ES-I3 (cell line): ENCODE data around the gene PPFIA2.

ENCODE experiments used
- H3K36me3 ChIP-seq: 2 replicates; pipeline ENCODE4 v1.6.1; 2013; ENCODE audit warnings: mild to moderate bottlenecking, low read length, control low read depth, moderate library complexity; ENCODE audit not compliant: insufficient read depth
- H3K4me1 ChIP-seq: 2 replicates; pipeline ENCODE4 v1.6.1; 2013; ENCODE audit warnings: mild to moderate bottlenecking, control low read depth, low read length; ENCODE audit not compliant: insufficient read depth
- H3K9ac ChIP-seq: 2 replicates; pipeline ENCODE4 v1.6.1; 2013; ENCODE audit warnings: low read depth, mild to moderate bottlenecking, low read length, moderate library complexity
- H3K9me3 ChIP-seq: 2 replicates; pipeline ENCODE4 v1.6.1; 2013; ENCODE audit warnings: mild to moderate bottlenecking, low read length, moderate library complexity; ENCODE audit not compliant: control insufficient read depth, insufficient read depth

Gene PPFIA2

DNA sequence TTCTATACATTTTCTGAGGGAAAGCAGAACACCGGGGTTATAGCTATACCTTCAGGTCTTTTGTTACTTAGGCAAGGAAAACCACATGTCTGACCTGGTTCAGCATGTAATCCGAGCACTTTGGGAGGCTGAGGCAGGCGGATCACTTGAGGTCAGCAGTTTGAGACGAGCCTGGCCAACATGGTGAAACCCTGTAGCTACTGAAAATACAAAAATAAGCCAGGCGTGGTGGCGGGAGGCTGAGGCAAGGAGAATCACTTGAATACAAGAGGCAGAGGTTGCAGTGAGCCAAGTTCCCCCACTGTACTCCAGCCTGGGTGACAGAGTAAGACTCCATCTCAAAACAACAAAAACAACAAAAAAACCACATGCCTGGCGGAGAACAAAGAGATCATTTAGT is 503.7 kb downstream of the PPFIA2 start:
- H3K4me1 ChIP-seq = no peaks in the 10 kb centered on the region
- no peak overlapping the region for H3K9ac ChIP-seq
- H3K9me3 ChIP-seq = no peaks in the 10 kb centered on the region
- H3K36me3 ChIP-seq = no peaks in the 10 kb centered on the region

DNA sequence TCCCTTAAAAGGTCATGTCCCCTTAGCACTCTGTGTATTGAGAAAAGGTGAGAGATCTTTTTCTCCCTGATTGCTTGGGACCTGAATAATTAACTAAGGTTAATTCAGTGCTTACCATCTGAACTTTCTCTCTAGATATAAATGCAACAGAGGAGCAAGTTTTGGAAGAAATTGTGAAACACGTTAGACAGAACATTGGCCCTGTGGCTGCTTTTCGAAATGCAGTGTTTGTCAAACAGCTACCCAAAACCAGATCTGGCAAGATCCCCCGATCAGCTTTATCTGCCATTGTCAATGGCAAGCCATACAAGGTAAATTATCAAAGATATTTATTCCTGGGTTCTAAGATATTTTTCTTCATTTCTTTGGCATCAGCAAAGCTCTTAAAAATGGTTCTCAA is 505.8 kb downstream of the PPFIA2 start:
- Histone ChIP-seq H3K9me3 (no peaks in the 10 kb centered on the region), H3K4me1 (no peaks in the 10 kb centered on the region), H3K9ac (no peak overlapping the region), H3K36me3 (no peaks in the 10 kb centered on the region)

DNA sequence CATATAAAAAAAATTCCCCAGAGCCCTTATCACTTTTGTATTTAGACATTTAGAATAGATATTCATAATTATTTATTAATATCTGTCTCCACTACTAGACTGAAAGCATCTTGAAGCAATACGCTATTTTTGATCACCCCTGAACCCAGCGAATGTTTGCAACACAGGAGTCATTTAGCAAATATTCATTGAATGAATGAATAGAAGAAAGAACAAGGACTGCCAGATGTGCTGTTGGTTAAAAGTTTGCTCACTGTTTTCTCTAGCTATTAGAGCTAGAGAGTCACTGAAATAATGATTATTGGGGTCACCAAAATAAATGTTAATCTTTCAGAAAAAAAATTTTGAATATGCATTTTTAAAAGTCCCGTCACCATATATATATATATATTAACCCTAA is 506.9 kb downstream of the PPFIA2 start:
- H3K9me3 ChIP-seq = no peaks in the 10 kb centered on the region
- no peaks in the 10 kb centered on the region for H3K36me3 ChIP-seq
- no peak overlapping the region for H3K9ac ChIP-seq
- H3K4me1 ChIP-seq = no peaks in the 10 kb centered on the region

DNA sequence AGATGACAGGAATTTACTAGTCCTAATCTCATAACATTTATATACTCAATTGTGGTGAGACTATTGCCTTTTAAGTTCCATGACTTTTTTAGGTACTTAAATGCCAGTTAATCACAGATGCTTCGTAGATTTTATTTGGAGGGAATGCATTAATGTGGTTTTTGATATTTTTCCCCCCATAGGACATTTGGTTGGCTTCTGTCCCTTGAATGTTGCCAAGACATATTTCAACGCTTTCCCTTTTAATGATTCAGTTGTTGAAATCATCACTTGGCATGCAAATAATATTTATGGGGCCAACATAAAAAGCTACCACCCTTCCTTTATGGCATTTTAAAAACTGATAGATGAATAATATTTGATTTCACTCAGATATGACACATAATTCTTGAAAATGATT is 509.2 kb downstream of the PPFIA2 start:
- Histone ChIP-seq H3K9ac (no peak overlapping the region), H3K36me3 (no peaks in the 10 kb centered on the region), H3K4me1 (peaks cover 8% of the 10 kb centered on the region; the same call in 1 of the 2 replicates), H3K9me3 (no peaks in the 10 kb centered on the region)

DNA sequence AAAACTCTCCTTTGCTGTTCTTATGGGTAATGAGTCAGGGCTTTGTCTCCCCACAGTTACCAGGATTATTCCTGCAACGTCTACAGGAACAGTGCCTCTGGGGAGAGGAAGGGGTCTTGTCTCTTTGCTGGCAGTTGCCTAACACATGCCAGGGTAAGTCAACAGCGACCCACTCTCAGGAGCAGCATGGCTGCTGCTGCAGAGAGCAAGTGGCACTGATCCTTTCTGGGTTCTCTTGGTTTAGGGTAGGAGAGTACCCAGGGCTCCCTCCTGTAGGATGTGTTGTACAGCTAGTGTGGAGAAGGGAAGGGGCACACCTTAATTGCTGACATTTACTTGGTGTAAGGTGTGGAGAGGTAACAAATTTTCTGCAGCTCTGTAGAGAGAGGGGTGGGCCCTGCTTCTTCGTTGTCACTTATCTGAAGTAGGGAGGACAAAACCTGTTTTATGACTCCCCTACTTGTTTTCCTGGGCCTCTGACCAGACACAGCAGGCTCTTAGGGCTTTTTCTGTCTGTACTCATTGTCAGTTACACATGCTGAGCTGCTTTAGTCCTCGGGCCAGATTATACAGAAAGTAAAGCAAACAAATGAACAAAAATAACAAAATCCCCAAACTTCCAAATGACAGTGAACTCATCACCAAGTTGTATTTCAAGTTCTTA is 513.1 kb downstream of the PPFIA2 start:
- H3K9me3 ChIP-seq = no peaks in the 10 kb centered on the region
- no peaks in the 10 kb centered on the region for H3K36me3 ChIP-seq
- peaks cover 8% of the 10 kb centered on the region; the same call in 1 of the 2 replicates for H3K4me1 ChIP-seq
- no peak overlapping the region for H3K9ac ChIP-seq

DNA sequence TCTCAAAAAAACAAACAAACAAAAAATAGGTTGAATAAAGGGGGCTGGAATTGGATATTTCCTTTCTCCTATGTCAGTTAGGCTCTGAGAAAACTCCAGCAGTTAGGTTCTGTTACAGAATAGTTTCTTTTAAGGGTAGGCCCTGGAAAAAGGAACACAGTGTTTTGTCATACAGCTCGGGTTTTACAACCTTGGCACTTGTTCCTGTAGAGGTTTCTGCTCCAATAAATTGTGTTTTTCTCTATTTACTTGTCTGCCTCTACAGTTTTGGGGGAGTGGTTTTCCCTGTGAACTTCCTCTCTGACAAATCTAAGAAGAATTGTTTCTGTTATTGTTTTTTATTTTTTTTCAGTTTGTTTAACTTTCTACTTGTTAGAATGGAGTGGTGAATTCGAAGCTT is 513.7 kb downstream of the PPFIA2 start:
- Histone ChIP-seq H3K9me3 (no peaks in the 10 kb centered on the region), H3K4me1 (peaks cover 8% of the 10 kb centered on the region; the same call in 1 of the 2 replicates), H3K9ac (no peak overlapping the region), H3K36me3 (no peaks in the 10 kb centered on the region)

DNA sequence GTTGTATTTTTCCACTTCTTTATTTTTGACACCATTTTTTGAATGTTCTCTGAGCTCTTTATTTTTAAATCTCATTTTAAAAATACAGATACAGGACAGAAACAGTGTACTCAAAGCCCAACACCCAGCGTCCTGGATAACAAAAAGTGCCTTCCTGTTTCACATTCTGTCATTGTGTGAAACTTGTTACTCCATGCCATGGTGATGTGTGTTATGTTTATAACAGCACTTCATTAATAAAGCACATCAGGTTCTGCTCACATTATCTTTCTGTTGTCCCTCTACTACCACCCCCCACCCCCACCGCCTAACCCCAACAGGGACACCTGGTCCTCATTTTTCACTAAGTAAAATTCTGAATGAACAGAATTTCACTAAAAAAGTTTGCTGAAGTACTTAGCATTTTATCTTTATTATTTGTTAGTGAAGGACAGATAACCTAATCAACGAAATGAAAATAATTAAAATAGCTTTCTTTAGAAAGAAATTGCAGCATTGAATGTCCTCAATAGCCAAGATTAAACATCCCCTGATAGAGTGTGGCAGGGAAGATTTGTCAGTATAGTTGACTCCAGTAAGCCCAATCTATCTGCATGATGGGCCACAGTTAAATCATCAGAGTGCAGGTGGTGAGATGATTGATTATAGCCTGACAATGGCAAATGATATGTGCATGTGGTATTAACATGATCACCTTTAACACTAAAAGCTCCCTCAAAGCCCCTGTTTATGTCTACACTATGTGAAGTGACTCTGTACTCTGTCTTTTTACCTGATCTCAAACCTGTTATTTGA is 527.4 kb downstream of the PPFIA2 start:
- H3K4me1 ChIP-seq = peaks cover 4% of the 10 kb centered on the region; the same call in 1 of the 2 replicates
- no peaks in the 10 kb centered on the region for H3K9me3 ChIP-seq
- H3K9ac ChIP-seq = no peak overlapping the region
- H3K36me3 ChIP-seq = no peaks in the 10 kb centered on the region

DNA sequence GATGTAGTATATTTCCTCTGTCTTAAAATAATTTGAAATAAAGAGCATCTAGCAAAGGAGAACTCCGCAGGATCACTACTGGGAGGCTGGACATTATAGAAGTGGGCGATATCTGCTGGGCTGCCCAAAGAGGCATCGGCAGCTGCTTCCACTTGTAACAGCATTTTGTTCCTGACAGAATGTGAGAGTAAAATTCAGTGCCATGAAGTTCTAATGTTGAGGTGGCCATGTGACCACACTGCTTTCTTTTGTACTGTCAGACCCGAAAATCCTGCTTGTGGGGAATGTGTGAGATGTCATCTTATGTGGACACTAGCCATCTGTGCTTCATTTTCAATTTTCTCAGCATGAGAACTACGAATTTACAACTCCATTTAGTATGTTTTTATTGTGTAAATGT is 529.4 kb downstream of the PPFIA2 start:
- Histone ChIP-seq H3K9me3 (no peaks in the 10 kb centered on the region), H3K4me1 (peaks cover 4% of the 10 kb centered on the region; the same call in 1 of the 2 replicates), H3K9ac (no peak overlapping the region), H3K36me3 (no peaks in the 10 kb centered on the region)

DNA sequence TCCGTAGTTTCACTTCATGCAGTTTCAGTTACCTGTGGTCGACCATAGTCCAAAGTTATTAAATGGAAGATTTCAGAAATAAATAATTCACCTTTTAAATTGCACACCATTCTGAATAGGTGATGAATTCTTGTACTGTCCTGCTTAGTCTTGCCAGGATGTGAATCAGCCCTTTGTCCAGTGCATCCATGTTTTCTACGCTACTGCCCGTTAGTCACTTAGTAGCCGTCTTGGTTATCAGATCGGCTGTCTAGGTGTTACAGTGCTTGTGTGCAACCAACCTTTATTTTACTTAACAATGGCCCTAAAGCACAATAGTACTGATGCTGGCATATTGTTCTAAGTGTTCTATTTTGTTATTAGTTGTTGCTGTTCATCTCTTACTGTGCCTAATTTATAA is 534.5 kb downstream of the PPFIA2 start:
- Histone ChIP-seq H3K9ac (no peak overlapping the region), H3K9me3 (no peaks in the 10 kb centered on the region), H3K36me3 (no peaks in the 10 kb centered on the region), H3K4me1 (no peaks in the 10 kb centered on the region)

DNA sequence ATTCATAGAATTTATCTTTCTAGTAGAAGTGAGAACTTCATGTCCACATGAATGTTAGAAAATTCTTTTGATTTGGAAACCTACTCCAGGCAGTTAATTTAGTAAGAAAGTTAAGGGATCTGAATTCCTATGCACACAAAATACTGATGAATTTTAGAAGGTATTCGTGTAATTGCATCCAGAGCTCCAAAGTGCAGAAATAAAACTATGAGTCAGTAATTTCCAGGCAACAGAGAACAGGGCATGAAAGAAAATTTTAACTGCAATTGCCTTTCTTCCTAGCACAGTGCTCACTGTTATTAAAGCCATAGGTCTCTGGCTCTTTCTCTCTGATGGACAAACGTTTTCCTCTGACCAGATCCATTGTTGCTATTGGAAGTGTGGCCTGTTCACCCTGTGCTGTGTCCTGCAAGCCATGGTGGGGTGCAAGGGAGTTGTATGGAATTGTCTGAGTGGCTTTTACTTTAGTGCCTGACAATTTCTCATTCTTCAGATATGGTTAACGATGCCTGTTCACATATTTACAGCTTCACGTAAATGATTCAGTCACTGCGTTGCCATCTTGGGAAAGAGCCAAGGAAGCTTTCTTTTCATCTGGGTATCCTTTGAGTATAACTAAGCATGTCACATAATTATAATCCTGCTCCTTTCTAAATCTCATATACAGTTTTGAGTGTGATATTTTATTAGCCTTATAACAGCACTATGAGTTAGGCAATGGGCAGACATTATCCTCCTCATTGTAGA is 536.1 kb downstream of the PPFIA2 start:
- no peaks in the 10 kb centered on the region for H3K4me1 ChIP-seq
- no peaks in the 10 kb centered on the region for H3K9me3 ChIP-seq
- H3K9ac ChIP-seq = no peak overlapping the region
- H3K36me3 ChIP-seq = no peaks in the 10 kb centered on the region

DNA sequence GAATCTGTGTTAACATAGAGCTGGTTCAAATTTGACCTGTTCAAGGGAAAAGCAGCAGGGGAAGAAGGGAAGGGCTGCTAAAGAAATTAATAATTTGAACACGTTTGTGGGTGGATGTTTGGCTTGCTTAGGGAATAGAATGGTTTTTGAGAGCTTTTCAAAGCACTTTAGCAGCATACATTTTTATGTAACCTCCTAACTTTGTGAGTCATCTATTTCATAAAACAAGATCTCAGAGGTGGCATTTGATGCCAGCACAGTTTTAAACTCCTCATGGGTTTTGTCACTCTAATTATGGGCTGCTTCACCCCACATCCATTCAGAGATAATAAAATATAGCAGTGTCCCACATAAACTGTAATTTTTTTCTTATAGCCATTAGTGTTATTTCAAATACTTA is 537.5 kb downstream of the PPFIA2 start:
- Histone ChIP-seq H3K9me3 (no peaks in the 10 kb centered on the region), H3K9ac (no peak overlapping the region)

DNA sequence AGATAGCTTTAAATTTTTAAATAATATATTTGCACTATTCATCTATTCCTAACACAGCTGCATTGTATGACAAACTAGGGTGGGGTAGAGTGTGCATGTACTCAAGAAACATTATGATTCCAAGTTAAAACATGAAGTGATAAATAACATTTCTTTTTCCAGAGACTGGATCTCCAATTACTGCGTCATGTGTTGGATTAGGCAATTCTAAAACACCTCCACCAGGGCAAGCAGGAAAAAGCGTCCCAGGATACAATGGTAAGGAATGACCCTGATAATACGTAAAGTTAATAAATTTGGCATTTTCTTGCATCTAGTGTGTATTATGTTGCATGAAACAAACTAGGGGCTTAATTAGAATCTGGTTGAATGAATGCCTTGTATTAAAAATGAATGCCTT is 542.4 kb downstream of the PPFIA2 start:
- Histone ChIP-seq H3K36me3 (no peaks in the 10 kb centered on the region), H3K4me1 (peaks cover 3% of the 10 kb centered on the region; the same call in 1 of the 2 replicates), H3K9ac (no peak overlapping the region), H3K9me3 (no peaks in the 10 kb centered on the region)

More for the DNA sequence above, 537.5 kb downstream of the PPFIA2 start:
- H3K36me3 ChIP-seq = no peaks in the 10 kb centered on the region
- no peaks in the 10 kb centered on the region for H3K4me1 ChIP-seq

DNA sequence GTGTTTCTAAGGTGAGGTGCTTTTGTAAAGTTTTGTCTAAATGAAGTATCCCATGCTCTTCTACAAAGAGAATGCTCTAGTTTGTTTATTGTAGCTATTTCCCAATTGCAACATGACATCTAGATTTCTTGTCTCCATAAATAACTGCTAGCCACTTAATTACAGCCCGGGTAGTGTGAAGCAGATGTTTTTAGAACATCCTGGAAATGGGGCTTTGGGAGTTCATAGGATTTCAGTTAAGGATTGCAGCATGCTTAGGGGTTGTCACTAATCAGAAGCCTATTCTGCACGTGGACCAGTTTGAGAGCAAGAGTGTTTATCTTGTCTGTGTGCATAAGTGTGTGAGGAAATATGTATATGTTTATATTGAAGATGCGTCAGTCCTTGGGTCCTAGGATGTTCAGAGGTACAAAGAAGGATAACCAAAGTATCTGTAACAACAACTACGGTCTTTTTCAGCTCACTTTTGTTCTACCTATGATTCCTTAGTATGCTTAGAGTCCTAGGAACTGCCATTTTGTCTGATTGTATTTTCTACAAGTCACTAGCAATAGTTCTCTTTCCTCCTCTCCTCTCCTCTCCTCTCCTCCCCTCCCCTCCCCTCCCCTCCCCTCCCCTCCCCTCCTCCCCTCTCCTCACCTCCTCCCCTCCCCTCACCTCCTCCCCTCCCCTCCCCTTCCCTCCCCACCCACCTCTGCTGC is 546.0 kb downstream of the PPFIA2 start:
- no peaks in the 10 kb centered on the region for H3K9me3 ChIP-seq
- H3K9ac ChIP-seq = no peak overlapping the region
- no peaks in the 10 kb centered on the region for H3K36me3 ChIP-seq
- H3K4me1 ChIP-seq = peaks cover 30% of the 10 kb centered on the region

DNA sequence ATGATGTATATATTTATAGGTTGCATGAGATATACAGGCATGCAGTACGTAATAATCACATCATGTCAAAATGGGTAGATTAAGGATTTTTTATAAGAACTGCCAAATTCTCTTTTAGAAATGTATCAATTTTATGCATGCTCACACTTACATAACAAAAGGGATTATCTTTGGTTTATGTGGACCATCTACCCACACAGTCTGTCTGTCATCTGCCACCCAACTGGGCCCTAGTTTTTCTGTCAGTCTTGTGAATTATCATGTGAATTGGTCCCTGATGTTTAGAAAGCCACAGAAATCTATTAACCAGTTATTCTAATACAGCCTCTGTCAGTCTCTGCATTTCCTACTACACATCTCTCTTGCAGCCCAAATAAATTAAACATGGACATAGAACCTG is 547.8 kb downstream of the PPFIA2 start:
- peaks cover 48% of the 10 kb centered on the region for H3K4me1 ChIP-seq
- no peaks in the 10 kb centered on the region for H3K9me3 ChIP-seq
- H3K36me3 ChIP-seq = no peaks in the 10 kb centered on the region
- H3K9ac ChIP-seq = no peak overlapping the region
